CD14-positive monocyte (primary cell): ENCODE measurements around the gene MAPK8IP1. TPM values are rescaled to one million over a fixed set of nuclear protein-coding genes. Genes with fewer than 3 reads are reported as not detected.
"Not testable (repeated sequence)": the region's sequence is repeated elsewhere in the genome, so short reads cannot be mapped to it uniquely, and the experiment has no call there.

Experiments
- DNase-seq, 3 donors: peaks; one replicate each; pipeline ENCODE4 v3.0.0-alpha.2; 2011 to 2022
- H2AFZ ChIP-seq: 2 replicates; pipeline ENCODE4 v1.6.0; 2012; ENCODE audit warnings: mild to moderate bottlenecking, low read depth, low read length, inconsistent platforms; ENCODE audit not compliant: insufficient read depth, poor library complexity, severe bottlenecking
- H3K27ac ChIP-seq, 2 donors: 1 replicate in 1 of 2; 2 replicates in 1 of 2; pipeline ENCODE4 v1.5.1; 2012 to 2013; ENCODE audit warnings: low read length in 2 of 2, control low read depth in 1 of 2, inconsistent platforms in 1 of 2, low read depth in 1 of 2, mild to moderate bottlenecking in 1 of 2
- H3K27me3 ChIP-seq, 2 donors: one replicate each; pipeline versions ENCODE4 v1.6.0 to v1.6.1; 2011 to 2013; ENCODE audit warnings: low read length in 2 of 2; ENCODE audit not compliant: control insufficient read depth in 2 of 2, insufficient read depth in 2 of 2
- H3K36me3 ChIP-seq, 2 donors: replicated peaks in 1 of 2; 1 replicate in 1 of 2; 2 replicates in 1 of 2; pipeline versions ENCODE4 v1.5.1 to v1.6.1; 2012 to 2013; ENCODE audit warnings: low read length in 2 of 2, control low read depth in 1 of 2, inconsistent platforms in 1 of 2, mild to moderate bottlenecking in 1 of 2; ENCODE audit not compliant: insufficient read depth in 2 of 2, control insufficient read depth in 1 of 2
- H3K4me1 ChIP-seq, 2 donors: 1 replicate in 1 of 2; 2 replicates in 1 of 2; pipeline versions ENCODE4 v1.5.1 to v1.6.1; 2012 to 2013; ENCODE audit warnings: low read length in 2 of 2, control low read depth in 1 of 2, inconsistent platforms in 1 of 2, mild to moderate bottlenecking in 1 of 2, moderate library complexity in 1 of 2; ENCODE audit not compliant: insufficient read depth in 2 of 2, control insufficient read depth in 1 of 2
- H3K4me2 ChIP-seq: replicated peaks from 2 replicates; pipeline ENCODE3; 2012; ENCODE audit warnings: low read length, moderate library complexity, mild to moderate bottlenecking; ENCODE audit not compliant: poor library complexity, severe bottlenecking; ENCODE audit errors: extremely low read depth
- H3K4me3 ChIP-seq, 3 experiments: fragments of 200-600 bp in 1 of 3; sonication (generic) in 1 of 3; replicated peaks in 1 of 3; 1 replicate in 2 of 3; 2 replicates in 1 of 3; pipeline ENCODE4 v1.5.1; 2011 to 2013; ENCODE audit warnings: low read length in 3 of 3, mild to moderate bottlenecking in 3 of 3, control low read depth in 2 of 3, low read depth in 2 of 3, inconsistent platforms in 1 of 3, moderate library complexity in 1 of 3
- H3K79me2 ChIP-seq: 2 replicates; pipeline ENCODE4 v1.6.0; 2012; ENCODE audit warnings: mild to moderate bottlenecking, control low read depth, inconsistent platforms, low read length, moderate library complexity; ENCODE audit not compliant: insufficient read depth
- H3K9ac ChIP-seq: 2 replicates; pipeline ENCODE4 v1.6.0; 2017; ENCODE audit warnings: low read length, mild to moderate bottlenecking; ENCODE audit not compliant: insufficient read depth, poor library complexity, severe bottlenecking
- H3K9me3 ChIP-seq, 2 donors: replicated peaks in 1 of 2; 1 replicate in 1 of 2; 2 replicates in 1 of 2; pipeline versions ENCODE4 v1.5.1 to v1.6.1; 2012 to 2013; ENCODE audit warnings: low read length in 2 of 2, control low read depth in 1 of 2; ENCODE audit not compliant: control insufficient read depth in 1 of 2, insufficient read depth in 1 of 2
- H4K20me1 ChIP-seq: 2 replicates; pipeline ENCODE4 v1.6.0; 2012; ENCODE audit warnings: mild to moderate bottlenecking, low read length, control low read depth, moderate library complexity; ENCODE audit not compliant: insufficient read depth
- H3K27ac Mint-ChIP-seq, 7 donors: one replicate each; pipeline ENCODE4 v1.8.0; 2020; ENCODE audit warnings: mild to moderate bottlenecking in 7 of 7, mixed read lengths in 7 of 7, moderate library complexity in 6 of 7, inconsistent platforms in 2 of 7
- H3K27me3 Mint-ChIP-seq, 3 donors: one replicate each; pipeline ENCODE4 v1.8.0; 2021 to 2022; ENCODE audit warnings: low read depth in 3 of 3, mild to moderate bottlenecking in 3 of 3, mixed read lengths in 3 of 3, moderate library complexity in 3 of 3, inconsistent platforms in 1 of 3
- H3K36me3 Mint-ChIP-seq, 2 donors: one replicate each; pipeline ENCODE4 v1.8.0; 2020; ENCODE audit warnings: mixed read lengths in 2 of 2, inconsistent platforms in 1 of 2, mild to moderate bottlenecking in 1 of 2
- H3K4me1 Mint-ChIP-seq: one replicate; pipeline ENCODE4 v1.8.0; 2020; ENCODE audit warnings: mild to moderate bottlenecking, mixed read lengths
- H3K4me3 Mint-ChIP-seq, 2 donors: one replicate each; pipeline ENCODE4 v1.8.0; 2020; ENCODE audit warnings: mild to moderate bottlenecking in 2 of 2, mixed read lengths in 2 of 2, moderate library complexity in 1 of 2
- H3K9me3 Mint-ChIP-seq, 7 donors: one replicate each; pipeline ENCODE4 v1.8.0; 2020 to 2022; ENCODE audit warnings: mixed read lengths in 7 of 7, mild to moderate bottlenecking in 6 of 7, moderate library complexity in 6 of 7, inconsistent platforms in 2 of 7
- WGBS: methylation state at CpG from one replicate; pipeline ENCODE4 v1.1.5; 2013; ENCODE audit warnings: missing lambda C conversion rate; ENCODE audit not compliant: insufficient coverage; 5-methylcytosine and 5-hydroxymethylcytosine counted together
- intact Hi-C, 2 donors: fragments of 100-400 bp; cut with micrococcal nuclease; formaldehyde crosslinking; loops; one replicate each; pipeline versions ENCODE4 v1.15.0 to v1.15.1; 2023
- polyA plus RNA-seq, 3 donors: library from polyadenylated mRNA; depleted of rRNA in 1 of 3; unstranded in 2 of 3; stranded (reverse) in 1 of 3; fragments of 300-500 nt in 2 of 3; fragments of >200 nt in 1 of 3; fragmentation: Illumina TruSeq in 2 of 3; gene quantifications; 1 replicate in 2 of 3; 2 replicates in 1 of 3; pipeline ENCODE4 v1.2.3, GENCODE V29; 2012 to 2021
- TF ChIP-seq, protein P1 (sequence below): fragments of 200-600 bp; IDR thresholded peaks from one replicate; pipeline ENCODE4 v1.8.0; 2022; ENCODE audit warnings: antibody characterized with exemption, mild to moderate bottlenecking

The MAPK8IP1 gene
- polyA plus RNA-seq, 3 donors = 0.93 TPM; not detected in 2

DNA sequence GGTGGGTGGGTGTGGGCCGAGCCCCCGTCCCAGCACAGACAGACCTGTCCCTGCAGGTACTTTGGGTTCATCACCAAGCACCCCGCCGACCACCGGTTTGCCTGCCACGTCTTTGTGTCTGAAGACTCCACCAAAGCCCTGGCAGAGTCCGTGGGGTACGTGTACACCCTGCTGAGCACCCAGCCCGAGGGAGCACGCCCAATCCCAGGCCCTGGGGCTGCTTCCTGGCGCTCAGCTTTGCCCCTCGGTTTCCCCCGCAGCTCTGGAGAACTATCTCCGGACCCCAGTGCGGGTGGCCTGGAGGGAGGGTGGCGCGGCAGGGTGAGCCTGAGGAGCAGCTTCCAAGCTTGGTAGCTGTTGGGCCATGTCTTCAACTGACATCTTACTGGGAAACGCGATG, 19.6 kb downstream of the MAPK8IP1 start:
- no peak overlapping the region for H3K4me2 ChIP-seq
- Mint-ChIP-seq H3K4me1 (peaks cover 8% of the 10 kb centered on the region), H3K27ac (no peak overlapping the region), H3K9me3 (peaks cover 0 to 6% (median 4%) of the 10 kb centered on the region in 7 donors), H3K4me3 (no peak overlapping the region), H3K36me3 (peaks cover 13 to 16% of the 10 kb centered on the region in 2 donors), H3K27me3 (peaks cover 21 to 46% (median 25%) of the 10 kb centered on the region in 3 donors)
- intact Hi-C loops = no loop called here
- WGBS = 95% methylated on average over 19 of the region's 19 CpGs
- H3K9ac ChIP-seq = no peak overlapping the region
- H3K4me3 ChIP-seq = no peak overlapping the region
- H3K4me1 ChIP-seq = peaks cover 4 to 5% of the 10 kb centered on the region in 2 donors
- H3K36me3 ChIP-seq = peaks cover 8 to 13% of the 10 kb centered on the region in 2 donors
- no peak overlapping the region for H2AFZ ChIP-seq
- H4K20me1 ChIP-seq = peaks cover 15% of the 10 kb centered on the region
- peaks cover 0 to 13% of the 10 kb centered on the region in 2 donors for H3K9me3 ChIP-seq
- TF ChIP-seq, protein P1, sequence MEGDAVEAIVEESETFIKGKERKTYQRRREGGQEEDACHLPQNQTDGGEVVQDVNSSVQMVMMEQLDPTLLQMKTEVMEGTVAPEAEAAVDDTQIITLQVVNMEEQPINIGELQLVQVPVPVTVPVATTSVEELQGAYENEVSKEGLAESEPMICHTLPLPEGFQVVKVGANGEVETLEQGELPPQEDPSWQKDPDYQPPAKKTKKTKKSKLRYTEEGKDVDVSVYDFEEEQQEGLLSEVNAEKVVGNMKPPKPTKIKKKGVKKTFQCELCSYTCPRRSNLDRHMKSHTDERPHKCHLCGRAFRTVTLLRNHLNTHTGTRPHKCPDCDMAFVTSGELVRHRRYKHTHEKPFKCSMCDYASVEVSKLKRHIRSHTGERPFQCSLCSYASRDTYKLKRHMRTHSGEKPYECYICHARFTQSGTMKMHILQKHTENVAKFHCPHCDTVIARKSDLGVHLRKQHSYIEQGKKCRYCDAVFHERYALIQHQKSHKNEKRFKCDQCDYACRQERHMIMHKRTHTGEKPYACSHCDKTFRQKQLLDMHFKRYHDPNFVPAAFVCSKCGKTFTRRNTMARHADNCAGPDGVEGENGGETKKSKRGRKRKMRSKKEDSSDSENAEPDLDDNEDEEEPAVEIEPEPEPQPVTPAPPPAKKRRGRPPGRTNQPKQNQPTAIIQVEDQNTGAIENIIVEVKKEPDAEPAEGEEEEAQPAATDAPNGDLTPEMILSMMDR = no peak
- no peak overlapping the region for H3K27ac ChIP-seq
- DNase-seq = no peak
- peaks cover 10 to 18% of the 10 kb centered on the region in 2 donors for H3K27me3 ChIP-seq
- H3K79me2 ChIP-seq = no peaks in the 10 kb centered on the region

DNA sequence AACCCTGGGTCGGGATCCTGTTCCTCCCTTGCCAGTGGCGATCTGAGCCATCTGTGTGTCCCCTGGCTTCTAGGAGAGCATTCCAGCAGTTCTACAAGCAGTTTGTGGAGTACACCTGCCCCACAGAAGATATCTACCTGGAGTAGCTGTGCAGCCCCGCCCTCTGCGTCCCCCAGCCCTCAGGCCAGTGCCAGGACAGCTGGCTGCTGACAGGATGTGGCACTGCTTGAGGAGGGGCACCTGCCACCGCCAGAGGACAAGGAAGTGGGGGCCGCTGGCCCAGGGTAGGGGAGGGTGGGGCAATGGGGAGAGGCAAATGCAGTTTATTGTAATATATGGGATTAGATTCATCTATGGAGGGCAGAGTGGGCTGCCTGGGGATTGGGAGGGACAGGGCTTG, 20.1 kb downstream of the MAPK8IP1 start:
- H3K27ac Mint-ChIP-seq, H3K4me1 Mint-ChIP-seq, H3K9me3 Mint-ChIP-seq, DNase-seq, H3K4me3 ChIP-seq, H3K27ac ChIP-seq, H3K9ac ChIP-seq, H3K4me3 Mint-ChIP-seq, intact Hi-C loops, H3K4me1 ChIP-seq, H3K79me2 ChIP-seq, H2AFZ ChIP-seq, H3K4me2 ChIP-seq: not testable (repeated sequence)
- Histone ChIP-seq H3K27me3 (peaks cover 6 to 14% of the 10 kb centered on the region in 2 donors), H4K20me1 (peaks cover 20% of the 10 kb centered on the region), H3K36me3 (peaks cover 13 to 17% of the 10 kb centered on the region in 2 donors), H3K9me3 (peaks cover 0 to 10% of the 10 kb centered on the region in 2 donors)
- Mint-ChIP-seq H3K36me3 (peaks cover 17 to 19% of the 10 kb centered on the region in 2 donors), H3K27me3 (peaks cover 18 to 42% (median 21%) of the 10 kb centered on the region in 3 donors)
- 51% methylated on average over 2 of the region's 6 CpGs for WGBS
